ENCODE data around the gene RPL5.

RPL5 gene

DNA sequence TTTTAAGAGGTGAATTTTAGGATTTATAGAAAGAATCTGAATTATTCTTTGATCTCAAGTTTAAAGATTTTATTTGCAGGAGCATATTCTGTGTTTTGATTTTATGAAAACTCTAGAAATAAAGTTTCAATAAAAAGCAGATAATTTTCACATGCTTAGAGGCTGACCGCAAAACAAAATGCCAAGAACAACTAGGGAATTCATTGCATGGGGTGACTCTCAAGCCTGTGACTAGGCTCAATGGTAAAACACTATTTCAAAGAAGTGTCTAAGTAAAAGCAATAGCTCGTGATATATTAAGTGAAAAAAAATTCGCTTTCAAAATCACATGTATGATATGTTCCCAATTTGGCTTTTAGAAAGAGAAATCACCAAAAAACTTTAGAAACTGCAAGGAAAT lies 49.6 kb downstream of the RPL5 start:
- no peak overlapping the region for H3K4me3 ChIP-seq (ENCODE audit: low read depth, low read length)
- DNase-seq (ENCODE audit: low read depth): no peak
- in situ Hi-C loops (cut with HindIII; ENCODE audit: low sequenced_read_pairs): no loop called here
- TF ChIP-seq, protein P1, sequence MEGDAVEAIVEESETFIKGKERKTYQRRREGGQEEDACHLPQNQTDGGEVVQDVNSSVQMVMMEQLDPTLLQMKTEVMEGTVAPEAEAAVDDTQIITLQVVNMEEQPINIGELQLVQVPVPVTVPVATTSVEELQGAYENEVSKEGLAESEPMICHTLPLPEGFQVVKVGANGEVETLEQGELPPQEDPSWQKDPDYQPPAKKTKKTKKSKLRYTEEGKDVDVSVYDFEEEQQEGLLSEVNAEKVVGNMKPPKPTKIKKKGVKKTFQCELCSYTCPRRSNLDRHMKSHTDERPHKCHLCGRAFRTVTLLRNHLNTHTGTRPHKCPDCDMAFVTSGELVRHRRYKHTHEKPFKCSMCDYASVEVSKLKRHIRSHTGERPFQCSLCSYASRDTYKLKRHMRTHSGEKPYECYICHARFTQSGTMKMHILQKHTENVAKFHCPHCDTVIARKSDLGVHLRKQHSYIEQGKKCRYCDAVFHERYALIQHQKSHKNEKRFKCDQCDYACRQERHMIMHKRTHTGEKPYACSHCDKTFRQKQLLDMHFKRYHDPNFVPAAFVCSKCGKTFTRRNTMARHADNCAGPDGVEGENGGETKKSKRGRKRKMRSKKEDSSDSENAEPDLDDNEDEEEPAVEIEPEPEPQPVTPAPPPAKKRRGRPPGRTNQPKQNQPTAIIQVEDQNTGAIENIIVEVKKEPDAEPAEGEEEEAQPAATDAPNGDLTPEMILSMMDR (IDR thresholded peaks at IDR 0.05; ENCODE audit: low read depth, low read length, missing control alignments): no peak

GRCh38 chr1:92882819-92883218 lies 51.0 kb downstream of the RPL5 start:
- in situ Hi-C loops (cut with HindIII; ENCODE audit: low sequenced_read_pairs): no loop called here
- DNase-seq (ENCODE audit: low read depth): no peak
- TF ChIP-seq, protein P1 (IDR thresholded peaks at IDR 0.05; ENCODE audit: low read depth, low read length, missing control alignments): no peak
- no peak overlapping the region for H3K4me3 ChIP-seq (ENCODE audit: low read depth, low read length)

DNA sequence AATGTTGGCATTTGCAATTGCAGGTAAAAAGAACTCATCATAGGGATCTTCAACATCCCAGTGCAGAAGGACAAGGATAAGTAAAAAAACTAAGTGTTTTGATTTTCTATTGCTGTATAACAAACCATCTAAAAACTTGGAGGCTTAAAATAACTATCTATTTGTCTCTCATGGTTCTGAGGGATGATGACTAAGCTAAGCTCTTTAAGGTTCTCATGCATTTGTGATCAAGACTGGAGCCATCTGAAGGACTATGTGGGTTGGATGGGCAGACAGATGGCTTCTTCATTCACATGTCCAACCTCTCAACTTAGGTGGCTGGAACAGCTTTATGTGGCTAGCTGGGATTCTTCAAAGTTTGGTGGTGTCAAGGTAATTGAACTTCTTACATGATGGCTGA lies 51.5 kb downstream of the RPL5 start:
- DNase-seq (ENCODE audit: low read depth): no peak
- in situ Hi-C loops (cut with HindIII; ENCODE audit: low sequenced_read_pairs): no loop called here
- TF ChIP-seq, protein P1 (IDR thresholded peaks at IDR 0.05; ENCODE audit: low read depth, low read length, missing control alignments): no peak
- H3K4me3 ChIP-seq (ENCODE audit: low read depth, low read length): no peak overlapping the region

DNA sequence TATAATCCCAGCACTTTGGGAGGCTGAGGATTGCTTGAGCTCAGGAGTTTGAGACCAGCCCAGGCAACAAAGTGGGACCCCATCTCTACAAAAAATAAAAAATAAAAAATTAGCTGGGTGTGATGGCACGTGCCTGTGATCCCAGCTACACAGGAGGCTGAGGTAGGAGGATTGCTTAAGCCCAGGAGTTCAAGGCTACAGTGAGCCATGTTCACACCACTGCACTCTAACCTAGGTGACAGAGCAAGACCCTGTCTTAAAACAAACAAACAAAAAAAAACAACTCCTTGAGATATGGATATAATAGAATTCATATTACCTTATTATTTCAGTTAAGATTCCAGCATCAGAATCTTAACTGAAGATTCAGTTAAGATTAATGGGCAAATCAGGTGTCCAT lies 52.4 kb downstream of the RPL5 start:
- DNase-seq (ENCODE audit: low read depth): no peak
- H3K4me3 ChIP-seq (ENCODE audit: low read depth, low read length): no peak overlapping the region
- TF ChIP-seq, protein P1 (IDR thresholded peaks at IDR 0.05; ENCODE audit: low read depth, low read length, missing control alignments): no peak
- in situ Hi-C loops (cut with HindIII; ENCODE audit: low sequenced_read_pairs): no loop called here

DNA sequence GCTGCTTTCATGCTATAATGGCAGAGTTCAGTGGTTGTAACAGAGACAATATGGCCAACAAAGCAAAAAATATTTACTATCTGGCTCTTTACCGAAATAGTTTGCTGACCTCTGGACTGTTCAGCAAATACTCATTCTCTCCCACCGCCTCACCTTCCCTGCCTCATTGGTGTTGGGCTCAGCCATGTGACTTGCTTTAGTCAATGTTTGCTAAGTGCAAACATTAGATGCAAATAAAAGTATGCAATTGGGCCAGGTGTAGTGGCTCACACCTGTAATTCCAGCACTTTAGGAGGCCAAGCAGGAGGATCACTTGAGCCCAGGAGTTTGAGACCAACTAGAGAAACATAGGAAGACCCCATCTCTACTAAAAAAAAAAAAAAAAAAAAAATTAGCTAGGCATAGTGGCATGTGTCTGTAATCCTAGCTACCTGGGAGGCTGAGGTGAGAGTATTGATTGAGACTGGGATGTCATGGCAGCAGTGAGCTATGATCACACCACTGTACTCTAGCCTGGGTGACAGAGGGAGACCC lies 55.1 kb downstream of the RPL5 start:
- H3K4me3 ChIP-seq (ENCODE audit: low read depth, low read length): no peak overlapping the region
- TF ChIP-seq, protein P1 (IDR thresholded peaks at IDR 0.05; ENCODE audit: low read depth, low read length, missing control alignments): no peak
- no peak for DNase-seq (ENCODE audit: low read depth)
- in situ Hi-C loops (cut with HindIII; ENCODE audit: low sequenced_read_pairs): no loop called here

- no peak for DNase-seq (ENCODE audit: low read depth)
- in situ Hi-C loops (cut with HindIII; ENCODE audit: low sequenced_read_pairs): no loop called here
- TF ChIP-seq, protein P1 (IDR thresholded peaks at IDR 0.05; ENCODE audit: low read depth, low read length, missing control alignments): no peak
- no peak overlapping the region for H3K4me3 ChIP-seq (ENCODE audit: low read depth, low read length)
Measured at GRCh38 chr1:92887465-92887864, 55.6 kb downstream of the RPL5 start.

All from astrocyte of the cerebellum (primary cell).